ENCODE measurements around the gene TNFRSF1A.

TNFRSF1A gene

GRCh38 chr12:6364044-6364374, 22.1 kb upstream of the TNFRSF1A start:
- Histone ChIP-seq H3K27me3 (ENCODE audit: insufficient read depth, poor library complexity, severe bottlenecking) (no peaks in the 10 kb centered on the region), H3K4me3 (replicated peaks; ENCODE audit: insufficient read depth, low read length) (peak overlapping the region; percentile 59), H3K27ac (replicated peaks) (peak overlapping the region; percentile 70)
- no peak for DNase-seq (ENCODE audit: low read depth in 1 of 2, low spot score in 1 of 2)
- TF ChIP-seq SPI1 (IDR thresholded peaks at IDR 0.05; ENCODE audit: borderline replicate concordance, low read depth) (no peak), REST (IDR thresholded peaks at IDR 0.05; ENCODE audit: insufficient replicate concordance, low read depth) (no peak), POLR2AphosphoS5 (IDR thresholded peaks at IDR 0.05; ENCODE audit: low read depth) (no peak), CTCF (IDR thresholded peaks at IDR 0.05; ENCODE audit: insufficient read depth, low read length) (no peak), GABPA (IDR thresholded peaks at IDR 0.05; ENCODE audit: low read depth) (no peak)

- peak in 1 of 2 experiments; percentile 48 for DNase-seq (ENCODE audit: low read depth in 1 of 2, low spot score in 1 of 2)
- no peaks in the 10 kb centered on the region for H3K27me3 ChIP-seq (ENCODE audit: insufficient read depth, poor library complexity, severe bottlenecking)
- TF ChIP-seq SPI1 (IDR thresholded peaks at IDR 0.05; ENCODE audit: borderline replicate concordance, low read depth) (no peak), REST (IDR thresholded peaks at IDR 0.05; ENCODE audit: insufficient replicate concordance, low read depth) (no peak), GABPA (IDR thresholded peaks at IDR 0.05; ENCODE audit: low read depth) (no peak), POLR2AphosphoS5 (IDR thresholded peaks at IDR 0.05; ENCODE audit: low read depth) (no peak), CTCF (IDR thresholded peaks at IDR 0.05; ENCODE audit: insufficient read depth, low read length) (no peak)
- peak overlapping the region; percentile 59 for H3K4me3 ChIP-seq (replicated peaks; ENCODE audit: insufficient read depth, low read length)
- H3K27ac ChIP-seq (replicated peaks) = peak overlapping the region; percentile 70
Observed at GRCh38 chr12:6363330-6364043, 21.6 kb upstream of the TNFRSF1A start.

- H3K4me3 ChIP-seq (replicated peaks; ENCODE audit: insufficient read depth, low read length) = peak overlapping the region; percentile 59
- TF ChIP-seq SPI1 (IDR thresholded peaks at IDR 0.05; ENCODE audit: borderline replicate concordance, low read depth) = no peak
- no peak for TF ChIP-seq GABPA (IDR thresholded peaks at IDR 0.05; ENCODE audit: low read depth)
- TF ChIP-seq POLR2AphosphoS5 (IDR thresholded peaks at IDR 0.05; ENCODE audit: low read depth) = no peak
- no peak for TF ChIP-seq CTCF (IDR thresholded peaks at IDR 0.05; ENCODE audit: insufficient read depth, low read length)
- TF ChIP-seq REST (IDR thresholded peaks at IDR 0.05; ENCODE audit: insufficient replicate concordance, low read depth) = no peak
- peak overlapping the region; percentile 70 for H3K27ac ChIP-seq (replicated peaks)
- H3K27me3 ChIP-seq (ENCODE audit: insufficient read depth, poor library complexity, severe bottlenecking) = no peaks in the 10 kb centered on the region
- DNase-seq (ENCODE audit: low read depth in 1 of 2, low spot score in 1 of 2) = no peak
Observed at GRCh38 chr12:6363010-6363329, 21.1 kb upstream of the TNFRSF1A start.

All from HL-60 (cell line).